OCI-LY1 (cell line): Measurements from ENCODE around the gene CAPN10.

Experiments used
- CTCF ChIP-seq: fragments of 200-600 bp; sonication (generic), shearing (Covaris generic); IDR thresholded peaks from 2 replicates; pipeline ENCODE4 v1.5.1; 2017; ENCODE audit warnings: mild to moderate bottlenecking, antibody characterized with exemption, low read length, moderate library complexity, mixed read lengths
- EZH2 ChIP-seq: fragments of 200-600 bp; sonication (generic), shearing (Covaris generic); IDR thresholded peaks from 2 replicates; pipeline ENCODE4 v1.8.0; 2017; ENCODE audit warnings: borderline replicate concordance, mixed run types, mild to moderate bottlenecking, antibody characterized with exemption, low read length, moderate library complexity, mixed read lengths

DNA sequence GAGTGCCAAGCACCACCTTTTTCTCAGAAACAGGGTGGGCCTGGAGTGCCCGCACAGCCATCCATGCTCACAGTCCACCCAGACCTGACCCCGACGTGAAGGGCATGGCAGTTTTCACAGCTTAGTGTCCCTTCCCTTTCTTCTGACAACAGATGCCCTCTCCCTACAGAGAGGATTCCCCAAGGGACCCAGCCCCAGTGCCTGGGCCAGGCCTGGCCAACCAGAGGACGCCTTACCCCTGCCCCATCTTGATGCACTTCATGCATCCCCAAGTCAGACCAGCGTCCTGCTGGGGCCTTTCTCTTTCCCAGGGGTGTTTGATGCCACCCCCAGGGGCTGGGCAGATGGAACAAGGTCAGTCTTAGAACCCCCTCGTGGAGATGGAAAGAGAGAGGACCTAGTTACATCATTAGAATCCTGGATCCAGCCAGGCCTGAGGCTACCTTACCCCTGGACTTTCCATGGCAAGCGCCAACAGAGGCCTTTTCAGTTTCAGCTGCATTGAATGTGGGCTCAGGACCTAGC lies 32.5 kb upstream of the CAPN10 start:
- TF ChIP-seq CTCF = no peak
- no peak for TF ChIP-seq EZH2
